K562 (cell line): ENCODE measurements around the gene CALD1. TPM values are rescaled to one million over a fixed set of nuclear protein-coding genes. Genes with fewer than 3 reads are reported as not detected.

ENCODE experiments used
- ATAC-seq: fragments of 200-7000 bp; cut with Tn5 transposase; 3 replicates; pipeline ENCODE4 v1.9.1; 2020; ENCODE audit warnings: moderate library complexity
- BruUV-seq: library from RNA; stranded (reverse); fragments of 400-500 nt; replicated peaks from 2 replicates; lab custom pipeline; 2021; lab: Mats Ljungman, UMichigan
- CTCF ChIA-PET: fragments of 300-600 bp; formaldehyde crosslinking; extraction: SDS; loops from one replicate; lab custom pipeline; 2021; ENCODE audit warnings: low intra/inter-chr PET ratio; lab: Yijun Ruan, JAX
- POLR2A ChIA-PET: fragments of 300-600, 350-650 bp; sonication (Branson Sonifier 250); formaldehyde crosslinking; extraction: SDS; loops from one replicate; lab custom pipeline; 2021; ENCODE audit warnings: antibody characterized with exemption, inconsistent platforms; lab: Yijun Ruan, JAX
- DNase-seq, 4 experiments: peaks; one replicate each; pipeline versions ENCODE4 v3.0.0 to v3.0.0-alpha.2; 2011 to 2018; ENCODE audit warnings: low spot score in 3 of 4, mixed read lengths in 3 of 4; ENCODE audit errors: extremely low read depth in 1 of 4
- FAIRE-seq: peaks from 2 replicates; lab custom pipeline; 2011; peaks lifted over from hg19 to GRCh38; lab: Jason Lieb, UNC
- H2AFZ ChIP-seq: 2 replicates; pipeline ENCODE4 v1.6.0; 2011; ENCODE audit warnings: low read depth, low read length, control low read depth, inconsistent platforms
- H3K27ac ChIP-seq: fragments of 200-600 bp; 3 replicates; pipeline ENCODE4 v1.8.0; 2011; ENCODE audit warnings: low read depth, mild to moderate bottlenecking, control low read depth, inconsistent platforms, low read length, moderate library complexity, mixed read lengths; ENCODE audit errors: extremely low read depth
- H3K27me3 ChIP-seq, 2 experiments: fragments of 300-600 bp in 1 of 2; 2 replicates in 1 of 2; 3 replicates in 1 of 2; pipeline versions ENCODE4 v1.6.0 to v1.8.0; 2011; ENCODE audit warnings: inconsistent platforms in 2 of 2, low read length in 2 of 2, mild to moderate bottlenecking in 1 of 2, mixed read lengths in 1 of 2, moderate library complexity in 1 of 2; ENCODE audit not compliant: control insufficient read depth in 2 of 2, insufficient read depth in 2 of 2
- H3K36me3 ChIP-seq: fragments of 300-600 bp; 3 replicates; pipeline ENCODE4 v1.8.0; 2011; ENCODE audit warnings: mild to moderate bottlenecking, low read length, inconsistent platforms; ENCODE audit not compliant: control insufficient read depth, insufficient read depth
- H3K4me1 ChIP-seq, 2 experiments: fragments of 200-600 bp in 1 of 2; replicated peaks in 1 of 2; 2 replicates in 1 of 2; 3 replicates in 1 of 2; pipeline versions ENCODE4 v1.5.1 to v1.8.0; 2011; ENCODE audit warnings: inconsistent platforms in 2 of 2, low read length in 2 of 2, mild to moderate bottlenecking in 1 of 2, mixed read lengths in 1 of 2, moderate library complexity in 1 of 2; ENCODE audit not compliant: control insufficient read depth in 2 of 2, insufficient read depth in 2 of 2
- H3K4me2 ChIP-seq: 2 replicates; pipeline ENCODE4 v1.6.1; 2011; ENCODE audit warnings: low read length, control low read depth, inconsistent platforms, mixed read lengths; ENCODE audit not compliant: insufficient read depth
- H3K4me3 ChIP-seq: fragments of 200-600 bp; sonication (generic), shearing (Covaris generic); 2 replicates; pipeline ENCODE4 v1.5.1; 2016; ENCODE audit warnings: control low read depth, inconsistent platforms
- H3K79me2 ChIP-seq: fragments of 200-600 bp; 3 replicates; pipeline ENCODE4 v1.8.0; 2011; ENCODE audit warnings: low read length, inconsistent platforms; ENCODE audit not compliant: control insufficient read depth, insufficient read depth
- H3K9ac ChIP-seq, 2 experiments: 2 replicates each; pipeline versions ENCODE4 v1.6.0 to v1.6.1; 2011; ENCODE audit warnings: low read depth in 2 of 2, low read length in 2 of 2, control low read depth in 1 of 2, inconsistent platforms in 1 of 2, mild to moderate bottlenecking in 1 of 2, mixed read lengths in 1 of 2; ENCODE audit not compliant: insufficient read depth in 1 of 2
- H3K9me1 ChIP-seq: one replicate; pipeline ENCODE4 v1.6.0; 2011; ENCODE audit warnings: inconsistent platforms, mild to moderate bottlenecking, low read length, moderate library complexity; ENCODE audit not compliant: control insufficient read depth, insufficient read depth
- H3K9me3 ChIP-seq: replicated peaks from 2 replicates; pipeline ENCODE4 v1.5.1; 2011; ENCODE audit warnings: low read depth, low read length, inconsistent platforms; ENCODE audit not compliant: control insufficient read depth, insufficient read depth
- H4K20me1 ChIP-seq: replicated peaks from 2 replicates; pipeline ENCODE4 v1.6.1; 2011; ENCODE audit warnings: low read length, inconsistent platforms, mixed read lengths; ENCODE audit not compliant: control insufficient read depth, insufficient read depth
- AFF4 ChIP-seq: sonication (generic); formaldehyde crosslinking; IDR thresholded peaks from 2 replicates; pipeline ENCODE4 v1.8.0; 2023; ENCODE audit warnings: mild to moderate bottlenecking, missing genetic modification reagents
- CEBPB ChIP-seq: fragments of 450-650 bp; IDR thresholded peaks from 2 replicates; pipeline ENCODE4 v1.6.1; 2016; ENCODE audit warnings: missing genetic modification characterization, missing compliant biosample characterization
- CHD2 ChIP-seq: IDR thresholded peaks from 2 replicates; pipeline ENCODE4 v1.6.1; 2011; ENCODE audit warnings: low read depth, low read length
- CXXC5 ChIP-seq: fragments of 250-450 bp; sonication (Bioruptor Pico); IDR thresholded peaks from 2 replicates; pipeline ENCODE4 v1.8.0; 2022; ENCODE audit warnings: inconsistent platforms, mild to moderate bottlenecking, moderate library complexity
- FOXA1 ChIP-seq: fragments of 450-650 bp; IDR thresholded peaks from 2 replicates; pipeline ENCODE4 v1.6.1; 2016; ENCODE audit warnings: mild to moderate bottlenecking, borderline replicate concordance
- NCOA2 ChIP-seq, 2 experiments: fragments of 450-650 bp; IDR thresholded peaks; 2 replicates each; pipeline ENCODE4 v1.6.1; 2018; ENCODE audit warnings: mild to moderate bottlenecking in 2 of 2, moderate library complexity in 1 of 2; ENCODE audit not compliant: partially characterized antibody in 2 of 2
- NFE2 ChIP-seq: IDR thresholded peaks from 2 replicates; pipeline ENCODE4 v1.6.1; 2014; ENCODE audit warnings: antibody characterized with exemption, low read depth
- NRF1 ChIP-seq, 2 experiments: fragments of 450-650 bp; IDR thresholded peaks in 1 of 2; conservative IDR thresholded peaks in 1 of 2; 2 replicates each; pipeline ENCODE4 v1.6.1; 2014; ENCODE audit warnings: mild to moderate bottlenecking in 2 of 2
- SRSF1 ChIP-seq: fragments of 200-400 bp; formaldehyde crosslinking; IDR thresholded peaks from 2 replicates; pipeline ENCODE4 v1.6.1; 2017; ENCODE audit warnings: mild to moderate bottlenecking, low read depth, low read length, moderate library complexity
- TEAD4 ChIP-seq, 2 experiments: sonication (generic) in 1 of 2; formaldehyde crosslinking in 1 of 2; IDR thresholded peaks; 2 replicates each; pipeline versions ENCODE4 v1.6.1 to v1.8.0; 2012 to 2022; ENCODE audit warnings: borderline replicate concordance in 1 of 2, inconsistent platforms in 1 of 2, low read length in 1 of 2, mild to moderate bottlenecking in 1 of 2, missing genetic modification reagents in 1 of 2
- ZBED1 ChIP-seq: IDR thresholded peaks from 2 replicates; pipeline ENCODE4 v1.6.1; 2014
- ZNF3 ChIP-seq: fragments of 250-450 bp; sonication (Bioruptor Pico); IDR thresholded peaks from 2 replicates; pipeline ENCODE4 v1.5.0; 2021; ENCODE audit warnings: mild to moderate bottlenecking, moderate library complexity
- ZNF408 ChIP-seq: fragments of 250-450 bp; sonication (Bioruptor Pico); IDR thresholded peaks from 2 replicates; pipeline ENCODE4 v1.4.0; 2020; ENCODE audit warnings: low read depth, mild to moderate bottlenecking, moderate library complexity
- ZSCAN29 ChIP-seq: fragments of 450-650 bp; IDR thresholded peaks from 2 replicates; pipeline ENCODE4 v1.6.1; 2017
- ZZZ3 ChIP-seq: fragments of 450-650 bp; IDR thresholded peaks from 2 replicates; pipeline ENCODE4 v1.6.1; 2016; ENCODE audit warnings: antibody characterized with exemption, mild to moderate bottlenecking, moderate library complexity
- in situ Hi-C: fragments of 300-500 bp; cut with MboI; formaldehyde crosslinking; loops from 4 replicates; pipeline ENCODE4 v1.15.0; 2018; ENCODE audit warnings: inconsistent platforms, mixed read lengths
- intact Hi-C: fragments of 100-400 bp; cut with micrococcal nuclease; formaldehyde crosslinking; loops from 2 replicates; pipeline ENCODE4 v1.14.2; 2022
- polyA plus RNA-seq, 8 experiments: library from polyadenylated mRNA; depleted of rRNA in 4 of 8; stranded (reverse) in 5 of 8; unstranded in 3 of 8; fragments of >200 nt; fragmentation: Nextera tagmentation in 2 of 8; fragmentation: Illumina TruSeq in 1 of 8; extraction: Ambion mirVana in 2 of 8; extraction: Trizol in 1 of 8; gene quantifications; 2 replicates each; pipeline versions ENCODE4 v1.2.1 to v1.2.3, GENCODE V29; 2011 to 2014; ENCODE audit warnings: inconsistent platforms in 1 of 8, missing spikeins in 1 of 8
- total RNA-seq, 7 experiments: library from RNA; depleted of rRNA in 6 of 7; stranded (reverse); fragments of >200 nt in 6 of 7; fragmentation: Illumina TruSeq in 2 of 7; extraction: Trizol in 2 of 7; gene quantifications; 2 replicates each; pipeline versions ENCODE4 v1.2.1 to v1.2.3, GENCODE V29; 2011 to 2021; ENCODE audit warnings: low replicate concordance in 1 of 7

Gene CALD1
- total and polyA plus RNA-seq, 9 of the 15 experiments (the other 6 are each of a cell fraction or from before 2014, with no cell fraction given): 0.40 TPM; not detected in 8

GRCh38 chr7:134842886-134843430 is 63.5 kb downstream of the CALD1 start (continued):
- TF ChIP-seq NRF1 (conservative IDR thresholded peaks at IDR 0.05 in 1 of 2, IDR thresholded peaks at IDR 0.05 in 1 of 2): no peak
- TF ChIP-seq ZNF408 (CRISPR knock-in tag): no peak

- Histone ChIP-seq H3K9me3 (no peaks in the 10 kb centered on the region), H3K27me3 (peaks cover 9 to 12% of the 10 kb centered on the region in 2 experiments; a peak in 3 of 5 replicates), H3K4me1 (no peaks in the 10 kb centered on the region), H3K9me1 (no peaks in the 10 kb centered on the region), H3K4me3 (no peak overlapping the region), H3K9ac (no peak overlapping the region), H3K79me2 (no peaks in the 10 kb centered on the region), H3K4me2 (no peak overlapping the region), H2AFZ (no peak overlapping the region), H3K36me3 (no peaks in the 10 kb centered on the region), H4K20me1 (no peaks in the 10 kb centered on the region), H3K27ac (no peak overlapping the region)
- ATAC-seq: no peak
- no peak for FAIRE-seq
- intact Hi-C loops: no loop called here
- TF ChIP-seq AFF4 (CRISPR knock-in tag) (no peak), NFE2 (no peak), FOXA1 (no peak), SRSF1 (no peak), TEAD4 (IDR thresholded peaks at IDR 0.05; ENCODE audit: low read length) (no peak), TEAD4 (CRISPR knock-in tag; IDR thresholded peaks at IDR 0.05; ENCODE audit: borderline replicate concordance) (no peak), ZNF3 (CRISPR knock-in tag) (no peak), CEBPB (no peak), CHD2 (no peak), CXXC5 (CRISPR knock-in tag) (no peak), ZSCAN29 (no peak), ZBED1 (no peak), NCOA2 (IDR thresholded peaks at IDR 0.05; ENCODE audit: partially characterized antibody in 2 of 2) (no peak), ZZZ3 (no peak)
- ChIA-PET CTCF (interaction anchor here (0.6 kb wide), 1 partner anchor 110 kb away, joined by 3 read pairs; no protein-coding TSS in a partner anchor), POLR2A (interaction anchor here (0.6 to 1.7 kb wide), 2 partner anchors 11 to 330 kb away, joined by 3 to 5 read pairs; no protein-coding TSS in a partner anchor)
- no peak for DNase-seq
- no TSS peak for BruUV-seq
- in situ Hi-C loops: no loop called here
Observed at GRCh38 chr7:134844200-134844599, 64.8 kb downstream of the CALD1 start.
